Endodermal cell (in vitro differentiated cells): ENCODE measurements around the gene TARM1. TPM values are rescaled to one million over a fixed set of nuclear protein-coding genes. Genes with fewer than 3 reads are reported as not detected.
A peak's percentile ranks its signal among the peaks of the same experiment; 100 is the strongest.

Experiments
- DNase-seq: peaks from one replicate; pipeline ENCODE4 v3.0.0-alpha.2; 2017
- H3K27ac ChIP-seq: 2 replicates; pipeline ENCODE4 v1.5.1; 2013; ENCODE audit warnings: mild to moderate bottlenecking, low read depth, low read length, moderate library complexity
- H3K27me3 ChIP-seq: 2 replicates; pipeline ENCODE4 v1.6.1; 2013; ENCODE audit warnings: mild to moderate bottlenecking, low read length, moderate library complexity; ENCODE audit not compliant: insufficient read depth, control insufficient read depth, poor library complexity, severe bottlenecking
- H3K36me3 ChIP-seq: 2 replicates; pipeline ENCODE4 v1.7.0; 2013; ENCODE audit warnings: mild to moderate bottlenecking, low read length, moderate library complexity; ENCODE audit not compliant: control insufficient read depth, insufficient read depth
- H3K4me1 ChIP-seq: one replicate; pipeline ENCODE4 v1.7.0; 2013; ENCODE audit warnings: low read length; ENCODE audit not compliant: control insufficient read depth, insufficient read depth
- H3K4me3 ChIP-seq: 2 replicates; pipeline ENCODE4 v1.5.1; 2013; ENCODE audit warnings: mild to moderate bottlenecking, low read length, moderate library complexity
- H3K9ac ChIP-seq: 2 replicates; pipeline ENCODE4 v1.6.1; 2013; ENCODE audit warnings: mild to moderate bottlenecking, low read length, moderate library complexity; ENCODE audit not compliant: poor library complexity, severe bottlenecking; ENCODE audit errors: extremely low read depth
- H3K9me3 ChIP-seq: 2 replicates; pipeline ENCODE4 v1.6.1; 2013; ENCODE audit warnings: mild to moderate bottlenecking, low read length, moderate library complexity; ENCODE audit not compliant: control insufficient read depth
- H3K27ac Mint-ChIP-seq: 2 replicates; pipeline ENCODE4 v1.8.0; 2020; ENCODE audit warnings: mixed read lengths
- H3K27me3 Mint-ChIP-seq: 2 replicates; pipeline ENCODE4 v1.8.0; 2021; ENCODE audit warnings: mild to moderate bottlenecking, mixed read lengths; ENCODE audit not compliant: insufficient read depth
- H3K36me3 Mint-ChIP-seq: 2 replicates; pipeline ENCODE4 v1.8.0; 2020; ENCODE audit warnings: low read depth, mixed read lengths
- H3K4me1 Mint-ChIP-seq: 2 replicates; pipeline ENCODE4 v1.8.0; 2020; ENCODE audit warnings: mixed read lengths
- H3K4me3 Mint-ChIP-seq: 2 replicates; pipeline ENCODE4 v1.8.0; 2020; ENCODE audit warnings: mild to moderate bottlenecking, moderate library complexity, mixed read lengths
- H3K9me3 Mint-ChIP-seq: 2 replicates; pipeline ENCODE4 v1.8.0; 2020; ENCODE audit warnings: mild to moderate bottlenecking, mixed read lengths
- CTCF ChIP-seq: fragments of 200-600 bp; sonication (generic); conservative IDR thresholded peaks from 2 replicates; pipeline ENCODE4 v1.5.0; 2021; ENCODE audit warnings: antibody characterized with exemption, mild to moderate bottlenecking
- WGBS, 2 experiments: methylation state at CpG; one replicate each; pipeline versions ENCODE4 v1.1.5 to v1.1.7; 2013; ENCODE audit warnings: missing lambda C conversion rate in 2 of 2, mixed read lengths in 1 of 2; ENCODE audit not compliant: insufficient coverage in 1 of 2, insufficient read length in 1 of 2; 5-methylcytosine and 5-hydroxymethylcytosine counted together
- total RNA-seq, 2 donors: library from RNA; stranded (reverse); fragmentation: NEBNext Ultra II Directional in 1 of 2; extraction: Animal tissue kit (Norgen Biotek cat#: 25700) in 1 of 2; gene quantifications; 2 replicates in 1 of 2; 3 replicates in 1 of 2; pipeline ENCODE4 v1.2.1, GENCODE V29; 2021

Gene TARM1
- total RNA-seq, 2 donors from 2014 or later, result not detected

GRCh38 chr19:54115109-54116063 lies 34.2 kb upstream of the TARM1 start, which contains the start of the genes PRPF31 and TFPT:
Gene PRPF31, plus strand, starts transcription at chr19:54115754. Its CDS starts 2,525 bp downstream, at chr19:54118279.
Gene TFPT, minus strand, starts transcription at chr19:54115657. Its CDS starts 388 bp downstream, at chr19:54115269.
- Histone ChIP-seq H3K4me3 (peak within 1 kb of the TSS; percentile 97), H3K4me1 (no peaks in the 10 kb centered on the region), H3K27me3 (no peaks in the 10 kb centered on the region), H3K9ac (peak within 1 kb of the TSS; percentile 52), H3K9me3 (no peaks in the 10 kb centered on the region), H3K36me3 (peaks cover 27% of the 10 kb centered on the region), H3K27ac (peak within 1 kb of the TSS; percentile 52)
- no peak for TF ChIP-seq CTCF
- Mint-ChIP-seq H3K4me1 (peaks cover 7% of the 10 kb centered on the region), H3K27me3 (no peaks in the 10 kb centered on the region), H3K9me3 (no peaks in the 10 kb centered on the region), H3K27ac (peak within 1 kb of the TSS; percentile 99), H3K36me3 (peaks cover 32% of the 10 kb centered on the region), H3K4me3 (peak within 1 kb of the TSS; percentile 83)
- 0 to 2% methylated on average over 37 to 60 of the region's 60 CpGs for WGBS, 2 experiments
- DNase-seq, result peak; percentile 98

- 31 to 32% methylated on average over 19 to 28 of the region's 28 CpGs for WGBS, 2 experiments
- Mint-ChIP-seq H3K9me3 (no peaks in the 10 kb centered on the region), H3K27ac (peak overlapping the region; percentile 99), H3K36me3 (peaks cover 30% of the 10 kb centered on the region), H3K4me3 (peak overlapping the region; percentile 83), H3K4me1 (peaks cover 7% of the 10 kb centered on the region), H3K27me3 (no peaks in the 10 kb centered on the region)
- peak; percentile 77 for DNase-seq
- Histone ChIP-seq H3K9ac (peak overlapping the region; percentile 52), H3K27me3 (no peaks in the 10 kb centered on the region), H3K9me3 (no peaks in the 10 kb centered on the region), H3K4me1 (no peaks in the 10 kb centered on the region), H3K4me3 (peak overlapping the region; percentile 97), H3K36me3 (peaks cover 19% of the 10 kb centered on the region), H3K27ac (no peak overlapping the region)
- TF ChIP-seq CTCF, result no peak
Measured at GRCh38 chr19:54114340-54115108, 33.4 kb upstream of the TARM1 start.

GRCh38 chr19:54109651-54110050 lies 28.5 kb upstream of the TARM1 start:
- Mint-ChIP-seq H3K27ac (no peak overlapping the region), H3K27me3 (no peaks in the 10 kb centered on the region), H3K9me3 (no peaks in the 10 kb centered on the region), H3K36me3 (peaks cover 58% of the 10 kb centered on the region), H3K4me3 (no peak overlapping the region), H3K4me1 (peaks cover 6% of the 10 kb centered on the region)
- H3K36me3 ChIP-seq, result peaks cover 38% of the 10 kb centered on the region
- no peaks in the 10 kb centered on the region for H3K9me3 ChIP-seq
- WGBS, 2 experiments, result 89 to 92% methylated on average over 2 to 5 of the region's 6 CpGs
- no peak overlapping the region for H3K27ac ChIP-seq
- no peaks in the 10 kb centered on the region for H3K4me1 ChIP-seq
- H3K4me3 ChIP-seq, result no peak overlapping the region
- no peaks in the 10 kb centered on the region for H3K27me3 ChIP-seq
- no peak overlapping the region for H3K9ac ChIP-seq
- no peak for DNase-seq
- TF ChIP-seq CTCF, result no peak
